ENCODE results near the gene SLC50A1.

The SLC50A1 gene

GRCh38 chr1:155184835-155185782 lies 49.5 kb downstream of the SLC50A1 start:
- H3K9ac ChIP-seq (ENCODE audit: low read length) = peak overlapping the region; percentile 26; the same call in 1 of the 2 replicates
- no peaks in the 10 kb centered on the region for H3K27me3 ChIP-seq (ENCODE audit: low read length)
- H3K27ac ChIP-seq (ENCODE audit: low read depth, low read length) = peak overlapping the region; percentile 35
- no peaks in the 10 kb centered on the region for H3K9me2 ChIP-seq (replicated peaks; ENCODE audit: insufficient read depth, low read length)
- H3F3A ChIP-seq (ENCODE audit: insufficient read depth) = no peaks in the 10 kb centered on the region
- no peaks in the 10 kb centered on the region for H3K36me3 ChIP-seq (ENCODE audit: low read length)
- no peaks in the 10 kb centered on the region for H4K20me1 ChIP-seq (ENCODE audit: low read depth, low read length)
- no peak for TF ChIP-seq EZH2phosphoT487 (conservative IDR thresholded peaks at IDR 0.05; ENCODE audit: low read length)
- TF ChIP-seq, protein P1, sequence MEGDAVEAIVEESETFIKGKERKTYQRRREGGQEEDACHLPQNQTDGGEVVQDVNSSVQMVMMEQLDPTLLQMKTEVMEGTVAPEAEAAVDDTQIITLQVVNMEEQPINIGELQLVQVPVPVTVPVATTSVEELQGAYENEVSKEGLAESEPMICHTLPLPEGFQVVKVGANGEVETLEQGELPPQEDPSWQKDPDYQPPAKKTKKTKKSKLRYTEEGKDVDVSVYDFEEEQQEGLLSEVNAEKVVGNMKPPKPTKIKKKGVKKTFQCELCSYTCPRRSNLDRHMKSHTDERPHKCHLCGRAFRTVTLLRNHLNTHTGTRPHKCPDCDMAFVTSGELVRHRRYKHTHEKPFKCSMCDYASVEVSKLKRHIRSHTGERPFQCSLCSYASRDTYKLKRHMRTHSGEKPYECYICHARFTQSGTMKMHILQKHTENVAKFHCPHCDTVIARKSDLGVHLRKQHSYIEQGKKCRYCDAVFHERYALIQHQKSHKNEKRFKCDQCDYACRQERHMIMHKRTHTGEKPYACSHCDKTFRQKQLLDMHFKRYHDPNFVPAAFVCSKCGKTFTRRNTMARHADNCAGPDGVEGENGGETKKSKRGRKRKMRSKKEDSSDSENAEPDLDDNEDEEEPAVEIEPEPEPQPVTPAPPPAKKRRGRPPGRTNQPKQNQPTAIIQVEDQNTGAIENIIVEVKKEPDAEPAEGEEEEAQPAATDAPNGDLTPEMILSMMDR (IDR thresholded peaks at IDR 0.05; ENCODE audit: insufficient read depth, low read length, poor library complexity, severe bottlenecking) = no peak
- no peak overlapping the region for H2AFZ ChIP-seq (ENCODE audit: low read depth, low read length, severe bottlenecking)
- H3K79me2 ChIP-seq (ENCODE audit: insufficient read depth, low read length) = no peaks in the 10 kb centered on the region
- H3K4me2 ChIP-seq (ENCODE audit: low read depth, low read length, poor library complexity, severe bottlenecking) = peak overlapping the region; percentile 26
- no peaks in the 10 kb centered on the region for H3K9me3 ChIP-seq (ENCODE audit: insufficient read depth, low read length)
- H3K4me3 ChIP-seq (ENCODE audit: insufficient read depth, low read length, poor library complexity, severe bottlenecking) = no peak overlapping the region

- Histone ChIP-seq H3K9me3 (ENCODE audit: insufficient read depth, low read length) (no peaks in the 10 kb centered on the region), H3K27ac (ENCODE audit: low read depth, low read length) (0 out of 2 replicates have a peak overlapping the region, but pooled peaks have one; percentile 10), H3K9ac (ENCODE audit: low read length) (peak overlapping the region; percentile 2; the same call in 1 of the 2 replicates)
Observed at GRCh38 chr1:155185783-155186066, 50.1 kb downstream of the SLC50A1 start.

DNA sequence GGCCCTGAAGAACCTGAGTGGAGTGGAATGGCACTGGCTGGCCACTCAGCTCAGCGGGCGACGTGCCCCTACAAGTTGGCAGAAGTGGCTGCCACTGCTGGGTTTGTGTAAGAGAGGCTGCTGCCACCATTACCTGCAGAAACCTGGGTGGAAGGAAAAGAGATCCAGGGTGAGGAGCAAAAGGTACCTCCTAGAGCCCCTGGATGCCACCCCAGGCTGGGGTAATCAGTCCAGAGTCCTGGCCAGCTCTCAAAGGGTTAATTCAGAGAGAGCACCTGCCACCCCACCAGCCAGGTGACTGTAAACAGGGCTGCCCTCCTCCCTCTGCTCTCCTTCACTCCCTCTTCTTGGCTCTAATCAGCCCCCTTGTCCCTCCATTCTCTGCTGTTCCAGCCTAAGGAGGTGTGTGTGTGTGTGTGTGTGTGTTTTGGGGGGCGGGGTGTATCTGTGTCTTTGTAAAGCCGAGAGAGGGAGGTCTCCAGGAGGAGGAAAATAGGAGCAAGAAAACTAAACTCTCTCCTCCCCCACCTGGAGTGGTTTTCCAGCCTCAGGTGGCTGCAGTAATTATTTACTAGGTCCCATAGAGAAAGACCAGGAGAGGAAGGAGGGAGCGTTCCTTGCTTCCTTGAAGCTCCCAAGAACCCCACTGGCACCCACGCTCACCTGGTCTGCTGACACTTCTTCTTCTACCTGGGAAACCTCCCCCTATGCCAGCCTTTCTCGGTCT lies 50.6 kb downstream of the SLC50A1 start:
- Histone ChIP-seq H2AFZ (ENCODE audit: low read depth, low read length, severe bottlenecking) (no peak overlapping the region), H3K9me2 (replicated peaks; ENCODE audit: insufficient read depth, low read length) (no peaks in the 10 kb centered on the region), H3K27me3 (ENCODE audit: low read length) (no peaks in the 10 kb centered on the region), H3K9me3 (ENCODE audit: insufficient read depth, low read length) (no peaks in the 10 kb centered on the region), H3K4me3 (ENCODE audit: insufficient read depth, low read length, poor library complexity, severe bottlenecking) (no peak overlapping the region), H3K27ac (ENCODE audit: low read depth, low read length) (0 out of 2 replicates have a peak overlapping the region, but pooled peaks have one; percentile 10), H4K20me1 (ENCODE audit: low read depth, low read length) (no peaks in the 10 kb centered on the region), H3F3A (ENCODE audit: insufficient read depth) (no peaks in the 10 kb centered on the region), H3K79me2 (ENCODE audit: insufficient read depth, low read length) (no peaks in the 10 kb centered on the region), H3K4me2 (ENCODE audit: low read depth, low read length, poor library complexity, severe bottlenecking) (no peak overlapping the region), H3K36me3 (ENCODE audit: low read length) (no peaks in the 10 kb centered on the region), H3K9ac (ENCODE audit: low read length) (peak overlapping the region; percentile 2; the same call in 1 of the 2 replicates)
- TF ChIP-seq EZH2phosphoT487 (conservative IDR thresholded peaks at IDR 0.05; ENCODE audit: low read length) = no peak
- TF ChIP-seq, protein P1 (IDR thresholded peaks at IDR 0.05; ENCODE audit: insufficient read depth, low read length, poor library complexity, severe bottlenecking) = no peak

More at GRCh38 chr1:155185783-155186066, 50.1 kb downstream of the SLC50A1 start:
- Histone ChIP-seq H3F3A (ENCODE audit: insufficient read depth) (no peaks in the 10 kb centered on the region), H3K79me2 (ENCODE audit: insufficient read depth, low read length) (no peaks in the 10 kb centered on the region), H2AFZ (ENCODE audit: low read depth, low read length, severe bottlenecking) (no peak overlapping the region), H3K4me2 (ENCODE audit: low read depth, low read length, poor library complexity, severe bottlenecking) (no peak overlapping the region), H3K27me3 (ENCODE audit: low read length) (no peaks in the 10 kb centered on the region), H4K20me1 (ENCODE audit: low read depth, low read length) (no peaks in the 10 kb centered on the region), H3K9me2 (replicated peaks; ENCODE audit: insufficient read depth, low read length) (no peaks in the 10 kb centered on the region), H3K36me3 (ENCODE audit: low read length) (no peaks in the 10 kb centered on the region), H3K4me3 (ENCODE audit: insufficient read depth, low read length, poor library complexity, severe bottlenecking) (no peak overlapping the region)
- TF ChIP-seq, protein P1 (IDR thresholded peaks at IDR 0.05; ENCODE audit: insufficient read depth, low read length, poor library complexity, severe bottlenecking) = no peak
- TF ChIP-seq EZH2phosphoT487 (conservative IDR thresholded peaks at IDR 0.05; ENCODE audit: low read length) = no peak
